HPDE6-E6E7 (cell line): ENCODE data around the gene CCDC190.
A peak's percentile ranks its signal among the peaks of the same experiment; 100 is the strongest.
"Not testable (repeated sequence)": the region's sequence is repeated elsewhere in the genome, so short reads cannot be mapped to it uniquely, and the experiment has no call there.

ENCODE experiments used
- DNase-seq: peaks from one replicate; pipeline ENCODE4 v3.0.0; 2011; ENCODE audit warnings: missing footprints; ENCODE audit errors: extremely low spot score

The CCDC190 gene

GRCh38 chr1:162861101-162861500 lies at the start of gene CCDC190:
TSS of gene CCDC190 (minus strand) at chr1:162861175. CDS start at chr1:162859646, 1,529 bp downstream.
- no peak for DNase-seq

- no peak for DNase-seq
Observed at GRCh38 chr1:162910161-162910560, 49.2 kb upstream of the CCDC190 start.

GRCh38 chr1:162908780-162909179 lies 47.8 kb upstream of the CCDC190 start:
- DNase-seq, result peak; percentile 66

- no peak for DNase-seq
Observed at GRCh38 chr1:162908236-162908635, 47.3 kb upstream of the CCDC190 start.

- DNase-seq, result no peak
Observed at GRCh38 chr1:162906485-162906884, 45.5 kb upstream of the CCDC190 start.

- DNase-seq, result peak; percentile 62
Observed at GRCh38 chr1:162905174-162906158, 44.5 kb upstream of the CCDC190 start.

GRCh38 chr1:162904579-162904978 lies 43.6 kb upstream of the CCDC190 start:
- DNase-seq, result no peak

GRCh38 chr1:162904023-162904422 lies 43.0 kb upstream of the CCDC190 start:
- DNase-seq, result no peak

GRCh38 chr1:162903246-162903645 lies 42.3 kb upstream of the CCDC190 start:
- DNase-seq, result no peak

GRCh38 chr1:162902416-162902815 lies 41.4 kb upstream of the CCDC190 start:
- DNase-seq, result no peak

GRCh38 chr1:162901243-162901642 lies 40.3 kb upstream of the CCDC190 start:
- DNase-seq, result no peak

GRCh38 chr1:162899422-162900146 lies 38.6 kb upstream of the CCDC190 start:
- DNase-seq, result no peak

GRCh38 chr1:162893612-162893908 lies 32.6 kb upstream of the CCDC190 start:
- DNase-seq, result no peak

GRCh38 chr1:162892906-162893611 lies 32.1 kb upstream of the CCDC190 start:
- no peak for DNase-seq

- DNase-seq, result no peak
Observed at GRCh38 chr1:162889989-162890388, 29.0 kb upstream of the CCDC190 start.

GRCh38 chr1:162886705-162887104 lies 25.7 kb upstream of the CCDC190 start:
- DNase-seq, result no peak

- no peak for DNase-seq
Observed at GRCh38 chr1:162885265-162885664, 24.3 kb upstream of the CCDC190 start.

GRCh38 chr1:162884831-162885230 lies 23.9 kb upstream of the CCDC190 start:
- DNase-seq, result no peak

- DNase-seq, result no peak
Observed at GRCh38 chr1:162882248-162882674, 21.3 kb upstream of the CCDC190 start.

- no peak for DNase-seq
Observed at GRCh38 chr1:162881590-162881989, 20.6 kb upstream of the CCDC190 start.

GRCh38 chr1:162880617-162881016 lies 19.6 kb upstream of the CCDC190 start:
- not testable (repeated sequence) for DNase-seq

- peak; percentile 42 for DNase-seq
Observed at GRCh38 chr1:162878000-162878596, 17.1 kb upstream of the CCDC190 start.
